Gastroesophageal sphincter (tissue), 4 donors: ENCODE data around the gene FH. TPM values are rescaled to one million over a fixed set of nuclear protein-coding genes. Genes with fewer than 3 reads are reported as not detected.

Experiments used
- ATAC-seq: fragments of 150-250 bp; one replicate; pipeline ENCODE4 v1.9.1; 2016; ENCODE audit warnings: mild to moderate bottlenecking, moderate library complexity
- H3K27ac ChIP-seq, 4 donors: fragments of 200-600 bp; sonication (generic) in 3 of 4; 1 replicate in 3 of 4; 2 replicates in 1 of 4; pipeline ENCODE4 v1.5.1; 2016 to 2019
- H3K27me3 ChIP-seq: fragments of 200-600 bp; sonication (generic); one replicate; pipeline ENCODE4 v1.5.1; 2019
- H3K36me3 ChIP-seq, 2 donors: fragments of 200-600 bp; sonication (generic); one replicate each; pipeline ENCODE4 v1.5.1; 2019; ENCODE audit warnings: control low read depth in 1 of 2
- H3K4me1 ChIP-seq, 3 donors: fragments of 200-600 bp; sonication (generic); 1 replicate in 2 of 3; 2 replicates in 1 of 3; pipeline ENCODE4 v1.5.1; 2016 to 2019; ENCODE audit warnings: control low read depth in 2 of 3
- H3K4me3 ChIP-seq, 2 donors: fragments of 200-600 bp; sonication (generic); one replicate each; pipeline ENCODE4 v1.5.1; 2019; ENCODE audit warnings: mild to moderate bottlenecking in 1 of 2, moderate library complexity in 1 of 2
- H3K9me3 ChIP-seq, 3 donors: fragments of 200-600 bp; sonication (generic); one replicate each; pipeline ENCODE4 v1.5.1; 2017 to 2019; ENCODE audit warnings: control low read depth in 2 of 3
- EP300 ChIP-seq: sonication (generic); formaldehyde crosslinking; IDR thresholded peaks from one replicate; pipeline ENCODE4 v1.6.1; 2017; ENCODE audit warnings: antibody characterized with exemption, mild to moderate bottlenecking
- POLR2A ChIP-seq, 2 donors: fragments of 450-650 bp; IDR thresholded peaks; one replicate each; pipeline ENCODE4 v1.6.1; 2017; ENCODE audit warnings: antibody characterized with exemption in 2 of 2, mild to moderate bottlenecking in 2 of 2, moderate library complexity in 1 of 2
- POLR2AphosphoS5 ChIP-seq: sonication (generic); formaldehyde crosslinking; IDR thresholded peaks from one replicate; pipeline ENCODE4 v1.6.1; 2017; ENCODE audit warnings: antibody characterized with exemption
- WGBS, 2 donors: methylation state at CpG; one replicate each; pipeline ENCODE4 v1.1.5; 2018; ENCODE audit warnings: low coverage in 1 of 2; 5-methylcytosine and 5-hydroxymethylcytosine counted together
- total RNA-seq, 4 donors: library from RNA; depleted of rRNA; stranded (reverse); fragments of >200 nt; gene quantifications; one replicate each; pipeline ENCODE4 v1.1.0, GENCODE V29; 2016
- TF ChIP-seq, protein P1 (sequence below), 4 experiments: fragments of 200-600 bp in 2 of 4; fragments of 450-650 bp in 2 of 4; sonication (generic) in 1 of 4; IDR thresholded peaks; one replicate each; pipeline ENCODE4 v1.5.1; 2017 to 2019; ENCODE audit warnings: antibody characterized with exemption in 4 of 4, mild to moderate bottlenecking in 2 of 4, moderate library complexity in 2 of 4

Gene FH
- total RNA-seq, 4 donors from 2014 or later = 61.4 to 96.5 (median 72.8) TPM

DNA sequence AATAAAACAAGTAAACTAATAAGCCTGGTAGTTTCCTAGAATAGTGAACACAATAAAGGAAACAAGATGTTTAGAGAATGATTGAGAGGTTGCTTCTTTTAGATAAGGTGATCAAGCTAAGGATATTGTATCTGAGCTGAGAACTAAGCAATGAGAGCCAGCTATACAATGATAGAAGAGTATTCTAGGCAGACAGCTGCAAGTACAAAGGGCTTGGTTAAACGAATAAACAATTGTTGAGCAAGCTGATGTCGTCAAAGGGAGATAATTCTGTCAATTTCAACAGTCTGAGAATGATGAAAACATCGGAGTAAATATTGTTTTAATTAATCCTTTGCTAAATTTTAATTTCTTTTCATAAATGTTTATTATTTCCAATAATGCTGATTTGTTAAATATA lies 5.5 kb upstream of the FH start:
- 21 to 41% methylated on average over 3 of the region's 3 CpGs for WGBS, 2 donors
- no peaks in the 10 kb centered on the region for H3K36me3 ChIP-seq
- H3K4me3 ChIP-seq = no peak overlapping the region
- no peak overlapping the region for H3K27ac ChIP-seq
- no peak for ATAC-seq
- no peak for TF ChIP-seq EP300
- TF ChIP-seq, protein P1, sequence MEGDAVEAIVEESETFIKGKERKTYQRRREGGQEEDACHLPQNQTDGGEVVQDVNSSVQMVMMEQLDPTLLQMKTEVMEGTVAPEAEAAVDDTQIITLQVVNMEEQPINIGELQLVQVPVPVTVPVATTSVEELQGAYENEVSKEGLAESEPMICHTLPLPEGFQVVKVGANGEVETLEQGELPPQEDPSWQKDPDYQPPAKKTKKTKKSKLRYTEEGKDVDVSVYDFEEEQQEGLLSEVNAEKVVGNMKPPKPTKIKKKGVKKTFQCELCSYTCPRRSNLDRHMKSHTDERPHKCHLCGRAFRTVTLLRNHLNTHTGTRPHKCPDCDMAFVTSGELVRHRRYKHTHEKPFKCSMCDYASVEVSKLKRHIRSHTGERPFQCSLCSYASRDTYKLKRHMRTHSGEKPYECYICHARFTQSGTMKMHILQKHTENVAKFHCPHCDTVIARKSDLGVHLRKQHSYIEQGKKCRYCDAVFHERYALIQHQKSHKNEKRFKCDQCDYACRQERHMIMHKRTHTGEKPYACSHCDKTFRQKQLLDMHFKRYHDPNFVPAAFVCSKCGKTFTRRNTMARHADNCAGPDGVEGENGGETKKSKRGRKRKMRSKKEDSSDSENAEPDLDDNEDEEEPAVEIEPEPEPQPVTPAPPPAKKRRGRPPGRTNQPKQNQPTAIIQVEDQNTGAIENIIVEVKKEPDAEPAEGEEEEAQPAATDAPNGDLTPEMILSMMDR (IDR thresholded peaks at IDR 0.05) = no peak
- no peak for TF ChIP-seq POLR2AphosphoS5
- TF ChIP-seq POLR2A (IDR thresholded peaks at IDR 0.05) = no peak
- peaks cover 42% of the 10 kb centered on the region for H3K27me3 ChIP-seq
- no peaks in the 10 kb centered on the region for H3K9me3 ChIP-seq
- H3K4me1 ChIP-seq = peaks cover 0 to 5% (median 0%) of the 10 kb centered on the region in 3 donors

DNA sequence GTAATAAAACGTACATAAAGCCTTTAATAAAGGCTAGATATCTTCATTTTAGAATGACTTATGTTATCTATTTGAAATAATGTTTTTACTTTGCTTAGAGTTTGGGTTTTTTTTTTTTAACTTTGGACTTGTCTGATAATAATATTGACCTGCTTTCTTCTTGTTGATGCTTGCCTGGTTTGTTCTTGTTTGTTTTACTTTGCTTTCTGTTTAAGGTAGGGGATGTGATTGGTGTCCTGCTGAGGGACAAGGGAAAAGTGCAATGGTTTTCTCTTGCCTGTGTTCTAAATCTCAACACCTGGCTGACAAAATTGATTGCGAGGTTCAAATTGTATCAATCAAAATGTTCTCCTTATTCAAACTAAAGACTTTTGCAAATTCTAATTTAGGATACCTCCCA lies 2.2 kb upstream of the FH start:
- WGBS, 2 donors = 83 to 95% methylated on average over 2 of the region's 2 CpGs
- TF ChIP-seq POLR2A (IDR thresholded peaks at IDR 0.05) (no peak), EP300 (no peak), POLR2AphosphoS5 (no peak)
- TF ChIP-seq, protein P1 (IDR thresholded peaks at IDR 0.05) = no peak
- Histone ChIP-seq H3K36me3 (no peaks in the 10 kb centered on the region), H3K27ac (no peak overlapping the region), H3K27me3 (peaks cover 35% of the 10 kb centered on the region), H3K4me3 (no peak overlapping the region), H3K9me3 (no peaks in the 10 kb centered on the region), H3K4me1 (peaks cover 2 to 26% (median 4%) of the 10 kb centered on the region in 3 donors)
- ATAC-seq = no peak

DNA sequence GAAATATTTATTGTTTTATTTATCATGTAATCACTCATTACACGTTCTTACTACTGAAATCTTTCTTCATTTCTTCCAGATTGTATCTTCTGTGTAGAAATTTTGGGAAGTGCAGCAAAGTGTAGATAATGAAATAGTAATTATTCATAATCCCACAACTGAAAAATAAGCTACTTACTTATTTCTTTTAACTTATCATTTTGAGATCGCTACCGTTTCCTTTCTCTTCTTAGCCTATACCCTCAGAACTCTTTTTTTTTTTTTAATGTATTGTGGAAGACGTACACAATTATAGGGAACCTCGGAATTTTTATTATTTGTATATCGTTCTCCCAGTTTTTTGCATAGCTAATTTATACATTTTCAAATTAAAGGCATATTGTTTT lies 518 bp upstream of the FH start:
- no peak for ATAC-seq
- Histone ChIP-seq H3K4me3 (peak overlapping the region; percentile 78 to 82), H3K27me3 (peaks cover 23% of the 10 kb centered on the region), H3K9me3 (no peaks in the 10 kb centered on the region), H3K4me1 (peaks cover 2 to 26% (median 4%) of the 10 kb centered on the region in 3 donors), H3K36me3 (peaks cover 0 to 5% of the 10 kb centered on the region in 2 donors), H3K27ac (peak overlapping the region; percentile 69 to 94 (median 94))
- 11 to 14% methylated on average over 6 of the region's 6 CpGs for WGBS, 2 donors
- TF ChIP-seq, protein P1 (IDR thresholded peaks at IDR 0.05) = no peak
- TF ChIP-seq EP300 (no peak), POLR2A (IDR thresholded peaks at IDR 0.05) (no peak), POLR2AphosphoS5 (no peak)

DNA sequence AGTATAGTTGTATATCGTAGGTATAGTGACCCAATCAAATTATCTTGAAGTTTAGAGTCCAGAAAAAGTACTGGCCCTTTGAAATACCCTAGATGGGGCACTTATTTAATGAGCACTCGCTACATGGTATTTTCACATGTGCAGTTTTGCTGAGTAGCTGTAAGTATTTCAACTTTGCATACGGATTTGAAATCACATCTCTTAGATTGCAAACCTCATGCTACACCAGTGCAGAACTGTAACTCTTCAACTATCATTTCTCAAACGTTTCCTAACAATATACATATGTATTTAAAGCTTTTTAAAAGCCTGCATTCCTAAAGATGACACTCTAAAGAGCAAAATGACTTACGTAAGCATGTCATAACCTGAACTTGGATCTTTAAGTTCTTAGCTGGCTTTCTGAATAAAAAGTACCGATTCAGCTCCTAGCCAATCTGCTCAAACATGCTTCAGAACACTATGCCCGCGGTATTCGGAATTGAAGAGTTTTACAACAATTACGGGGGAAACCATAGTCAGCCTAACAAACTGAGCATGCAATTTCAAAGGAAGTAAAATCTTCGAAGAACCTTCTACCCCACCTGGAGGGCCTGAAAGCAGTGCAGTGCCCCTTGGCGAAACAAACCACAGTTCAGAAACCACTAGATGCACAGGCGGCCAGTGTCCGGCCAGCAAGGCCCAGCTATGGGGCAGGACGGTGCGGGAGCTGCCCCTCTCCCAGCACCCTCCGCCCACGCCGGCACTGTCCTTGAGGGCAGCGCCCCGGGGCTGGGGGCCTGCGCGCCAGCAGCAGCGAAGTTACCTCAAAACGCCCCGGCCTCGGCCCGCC lies 863 bp downstream of the FH start:
- peak overlapping the region; percentile 78 to 82 for H3K4me3 ChIP-seq
- TF ChIP-seq, protein P1 (IDR thresholded peaks at IDR 0.05) = no peak
- no peak for TF ChIP-seq EP300
- TF ChIP-seq POLR2A (IDR thresholded peaks at IDR 0.05) = no peak
- no peak for TF ChIP-seq POLR2AphosphoS5
- peaks cover 18% of the 10 kb centered on the region for H3K27me3 ChIP-seq
- no peak for ATAC-seq
- H3K9me3 ChIP-seq = no peaks in the 10 kb centered on the region
- peaks cover 0 to 5% of the 10 kb centered on the region in 2 donors for H3K36me3 ChIP-seq
- H3K27ac ChIP-seq = peak overlapping the region; percentile 77 to 94 (median 94)
- H3K4me1 ChIP-seq = peaks cover 2 to 26% (median 4%) of the 10 kb centered on the region in 3 donors
- 3 to 5% methylated on average over 9 to 16 of the region's 28 CpGs for WGBS, 2 donors

DNA sequence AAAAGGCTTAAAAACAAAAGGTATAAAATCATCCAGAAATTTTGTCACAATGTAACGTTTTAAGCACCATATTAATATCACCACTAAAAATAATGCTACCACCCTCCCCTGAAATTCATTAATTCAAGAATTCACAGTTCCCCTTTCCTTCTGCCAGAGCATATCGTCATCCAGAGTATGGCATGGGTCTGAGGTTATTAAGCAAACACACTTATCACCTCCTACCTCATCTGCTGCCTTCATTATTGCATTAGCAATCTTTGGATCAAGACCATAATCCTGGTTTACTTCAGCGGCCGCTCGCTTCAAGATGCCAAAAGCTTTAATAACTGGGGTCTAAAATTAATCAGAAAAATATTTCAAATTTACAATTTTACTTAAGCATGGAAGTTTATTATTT lies 6.2 kb downstream of the FH start:
- Histone ChIP-seq H3K9me3 (no peaks in the 10 kb centered on the region), H3K27ac (no peak overlapping the region), H3K36me3 (peaks cover 4 to 58% of the 10 kb centered on the region in 2 donors), H3K4me1 (peaks cover 2 to 16% (median 3%) of the 10 kb centered on the region in 3 donors), H3K27me3 (no peaks in the 10 kb centered on the region), H3K4me3 (no peak overlapping the region)
- WGBS, 2 donors = 81 to 82% methylated on average over 5 of the region's 5 CpGs
- no peak for ATAC-seq
- TF ChIP-seq POLR2AphosphoS5 (no peak), POLR2A (IDR thresholded peaks at IDR 0.05) (no peak), EP300 (no peak)
- TF ChIP-seq, protein P1 (IDR thresholded peaks at IDR 0.05) = no peak
